Measurements from ENCODE around the gene MX2.

- TF ChIP-seq, protein P1, sequence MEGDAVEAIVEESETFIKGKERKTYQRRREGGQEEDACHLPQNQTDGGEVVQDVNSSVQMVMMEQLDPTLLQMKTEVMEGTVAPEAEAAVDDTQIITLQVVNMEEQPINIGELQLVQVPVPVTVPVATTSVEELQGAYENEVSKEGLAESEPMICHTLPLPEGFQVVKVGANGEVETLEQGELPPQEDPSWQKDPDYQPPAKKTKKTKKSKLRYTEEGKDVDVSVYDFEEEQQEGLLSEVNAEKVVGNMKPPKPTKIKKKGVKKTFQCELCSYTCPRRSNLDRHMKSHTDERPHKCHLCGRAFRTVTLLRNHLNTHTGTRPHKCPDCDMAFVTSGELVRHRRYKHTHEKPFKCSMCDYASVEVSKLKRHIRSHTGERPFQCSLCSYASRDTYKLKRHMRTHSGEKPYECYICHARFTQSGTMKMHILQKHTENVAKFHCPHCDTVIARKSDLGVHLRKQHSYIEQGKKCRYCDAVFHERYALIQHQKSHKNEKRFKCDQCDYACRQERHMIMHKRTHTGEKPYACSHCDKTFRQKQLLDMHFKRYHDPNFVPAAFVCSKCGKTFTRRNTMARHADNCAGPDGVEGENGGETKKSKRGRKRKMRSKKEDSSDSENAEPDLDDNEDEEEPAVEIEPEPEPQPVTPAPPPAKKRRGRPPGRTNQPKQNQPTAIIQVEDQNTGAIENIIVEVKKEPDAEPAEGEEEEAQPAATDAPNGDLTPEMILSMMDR (IDR thresholded peaks at IDR 0.05): no peak
- TF ChIP-seq EP300 (IDR thresholded peaks at IDR 0.05) (no peak), POLR2A (IDR thresholded peaks at IDR 0.05) (no peak), POLR2AphosphoS5 (IDR thresholded peaks at IDR 0.05) (no peak)
These were observed 34.8 kb downstream of the MX2 start for GRCh38 chr21:41396558-41397075.
